Pancreas (tissue), 10 donors: ENCODE measurements around the gene NOTO. TPM values are rescaled to one million over a fixed set of nuclear protein-coding genes. Genes with fewer than 3 reads are reported as not detected.
A peak's percentile ranks its signal among the peaks of the same experiment; 100 is the strongest.

Source experiments
- ATAC-seq, 4 donors: fragments of 200-7000 bp; cut with Tn5 transposase; one replicate each; pipeline versions ENCODE4 v1.8.0 to v1.9.1; 2020; ENCODE audit warnings: mild to moderate bottlenecking in 4 of 4, moderate library complexity in 4 of 4
- DNase-seq, 6 donors: peaks; one replicate each; pipeline ENCODE4 v3.0.0-alpha.2; 2020
- FAIRE-seq: peaks from 2 replicates; lab custom pipeline; 2012; peaks lifted over from hg19 to GRCh38; lab: Jason Lieb, UNC
- H3K27ac ChIP-seq, 4 donors: fragments of 200-600 bp; sonication (generic); 1 replicate in 3 of 4; 2 replicates in 1 of 4; pipeline versions ENCODE4 v1.5.0 to v1.8.0; 2020
- H3K27me3 ChIP-seq, 4 donors: fragments of 200-600 bp; one replicate each; pipeline ENCODE4 v1.8.0; 2021
- H3K36me3 ChIP-seq, 3 donors: fragments of 200-600 bp; sonication (generic) in 1 of 3; one replicate each; pipeline versions ENCODE4 v1.5.0 to v1.8.0; 2020 to 2021
- H3K4me1 ChIP-seq, 3 donors: fragments of 200-600 bp; one replicate each; pipeline ENCODE4 v1.8.0; 2021
- H3K4me3 ChIP-seq, 4 donors: fragments of 200-600 bp; sonication (generic) in 2 of 4; one replicate each; pipeline versions ENCODE4 v1.5.0 to v1.8.0; 2020 to 2021
- H3K9me3 ChIP-seq, 4 donors: fragments of 200-600 bp; one replicate each; pipeline ENCODE4 v1.8.0; 2021
- CTCF ChIP-seq, 4 donors: fragments of 200-600 bp; sonication (generic) in 3 of 4; IDR thresholded peaks; one replicate each; pipeline versions ENCODE4 v1.5.0 to v1.8.0; 2021; ENCODE audit warnings: antibody characterized with exemption in 4 of 4
- WGBS, 2 donors: extraction: QIAGEN DNeasy Blood & Tissue Kit; methylation state at CpG; one replicate each; pipeline ENCODE4 v1.1.7; 2013; 5-methylcytosine and 5-hydroxymethylcytosine counted together
- intact Hi-C, 3 donors: fragments of 100-400 bp; cut with DNase I; formaldehyde crosslinking; loops; one replicate each; pipeline versions ENCODE4 v1.11.1 to v1.14.2; 2022
- polyA plus RNA-seq, 2 donors: library from polyadenylated mRNA; stranded (reverse); fragments of 200-250 nt; gene quantifications; one replicate each; pipeline ENCODE4 v1.2.3, GENCODE V29; 2013
- total RNA-seq, 6 donors: library from RNA; stranded (reverse); fragmentation: NEBNext Ultra II Directional in 4 of 6; extraction: Animal tissue kit (Norgen Biotek cat#: 25700) in 4 of 6; gene quantifications; one replicate each; pipeline versions ENCODE4 v1.2.1 to v1.2.4, GENCODE V29; 2021 to 2023
- donor health status: healthy with polysubstance abuse.
- donor health status: DM: no; HTN: no; CAD: no; lungs with moderate emphysema.
- donor health status: DM: no; HTN: no; CAD: no.
- donor health status: control.
- donor health status: control.
- donor health status: Bipolar disorder and iron deficiency.
- donor health status: DM: yes; HTN: yes; CAD: no.
- donor health status: DM: no; HTN: no; CAD: no.
- donor health status: DM: no; HTN: no; CAD: no.
- donor health status: DM: yes; HTN: yes; CAD: no.

NOTO gene
- total and polyA plus RNA-seq, 8 donors: not detected

- peak overlapping the region; percentile 86 to 95 (median 94) for H3K4me3 ChIP-seq
- no peaks in the 10 kb centered on the region for H3K36me3 ChIP-seq
- 47 to 54% methylated on average over 11 of the region's 11 CpGs for WGBS, 2 donors
- intact Hi-C loops: no loop called here
- no peak overlapping the region for H3K27ac ChIP-seq
- no peak for FAIRE-seq
- TF ChIP-seq CTCF (IDR thresholded peaks at IDR 0.05): no peak
- no peaks in the 10 kb centered on the region for H3K27me3 ChIP-seq
- no peak for ATAC-seq
- DNase-seq: no peak
- H3K9me3 ChIP-seq: no peaks in the 10 kb centered on the region
- peaks cover 0 to 15% (median 8%) of the 10 kb centered on the region in 3 donors for H3K4me1 ChIP-seq
Measured at GRCh38 chr2:73235315-73236028, 33.1 kb downstream of the NOTO start.

GRCh38 chr2:73237168-73237567, 34.8 kb downstream of the NOTO start:
- 54 to 61% methylated on average over 1 of the region's 1 CpG for WGBS, 2 donors
- ATAC-seq (no peak), DNase-seq (peak in 1 of 6 donors; percentile 3), FAIRE-seq (no peak)
- Histone ChIP-seq H3K27me3 (no peaks in the 10 kb centered on the region), H3K27ac (no peak overlapping the region), H3K4me3 (no peak overlapping the region), H3K9me3 (no peaks in the 10 kb centered on the region), H3K4me1 (peaks cover 0 to 15% (median 8%) of the 10 kb centered on the region in 3 donors), H3K36me3 (no peaks in the 10 kb centered on the region)
- TF ChIP-seq CTCF (IDR thresholded peaks at IDR 0.05): no peak
- intact Hi-C loops: no loop called here

- Histone ChIP-seq H3K9me3 (no peaks in the 10 kb centered on the region), H3K36me3 (peaks cover 0 to 2% (median 0%) of the 10 kb centered on the region in 3 donors), H3K4me1 (peaks cover 0 to 12% (median 8%) of the 10 kb centered on the region in 3 donors), H3K4me3 (no peak overlapping the region), H3K27ac (no peak overlapping the region), H3K27me3 (no peaks in the 10 kb centered on the region)
- FAIRE-seq (no peak), ATAC-seq (no peak), DNase-seq (no peak)
- intact Hi-C loops: no loop called here
- TF ChIP-seq CTCF (IDR thresholded peaks at IDR 0.05): no peak
- 77 to 87% methylated on average over 3 of the region's 3 CpGs for WGBS, 2 donors
Measured at GRCh38 chr2:73238149-73238548, 35.8 kb downstream of the NOTO start.

GRCh38 chr2:73238976-73239375, 36.6 kb downstream of the NOTO start:
- Histone ChIP-seq H3K27me3 (no peaks in the 10 kb centered on the region), H3K9me3 (no peaks in the 10 kb centered on the region), H3K36me3 (peaks cover 0 to 5% (median 0%) of the 10 kb centered on the region in 3 donors), H3K27ac (no peak overlapping the region), H3K4me3 (no peak overlapping the region), H3K4me1 (peaks cover 0 to 12% (median 8%) of the 10 kb centered on the region in 3 donors)
- no peak for FAIRE-seq
- WGBS, 2 donors: 81 to 87% methylated on average over 1 of the region's 1 CpG
- ATAC-seq: no peak
- intact Hi-C loops: no loop called here
- DNase-seq: no peak
- no peak for TF ChIP-seq CTCF (IDR thresholded peaks at IDR 0.05)

- no peaks in the 10 kb centered on the region for H3K9me3 ChIP-seq
- WGBS, 2 donors: 44 to 53% methylated on average over 3 of the region's 3 CpGs
- peaks cover 0 to 12% (median 8%) of the 10 kb centered on the region in 3 donors for H3K4me1 ChIP-seq
- no peak for TF ChIP-seq CTCF (IDR thresholded peaks at IDR 0.05)
- H3K27ac ChIP-seq: no peak overlapping the region
- no peak for ATAC-seq
- no peak overlapping the region for H3K4me3 ChIP-seq
- peaks cover 0 to 13% (median 7%) of the 10 kb centered on the region in 3 donors for H3K36me3 ChIP-seq
- no peaks in the 10 kb centered on the region for H3K27me3 ChIP-seq
- intact Hi-C loops: no loop called here
- no peak for DNase-seq
- FAIRE-seq: no peak
Measured at GRCh38 chr2:73239776-73240175, 37.4 kb downstream of the NOTO start.
